Loucy (cell line): Measurements from ENCODE around the gene SMCO3.
"Not testable (repeated sequence)": the region's sequence is repeated elsewhere in the genome, so short reads cannot be mapped to it uniquely, and the experiment has no call there.

Source experiments
- H2AFZ ChIP-seq: fragments of 200-600 bp; sonication (generic); 2 replicates; pipeline ENCODE4 v1.6.0; 2016; ENCODE audit warnings: antibody characterized with exemption, mild to moderate bottlenecking, low read length, moderate library complexity
- H3F3A ChIP-seq: fragments of 200-600 bp; 2 replicates; pipeline ENCODE4 v1.6.0; 2016; ENCODE audit warnings: antibody characterized with exemption, low read depth, mild to moderate bottlenecking
- H3K27me3 ChIP-seq: fragments of 200-600 bp; sonication (generic); 2 replicates; pipeline ENCODE4 v1.6.1; 2014; ENCODE audit warnings: low read length, mild to moderate bottlenecking; ENCODE audit not compliant: insufficient read depth, poor library complexity, severe bottlenecking
- H3K36me3 ChIP-seq: fragments of 200-600 bp; sonication (generic); 2 replicates; pipeline ENCODE4 v1.6.1; 2016; ENCODE audit warnings: low read length; ENCODE audit not compliant: insufficient read depth
- H3K4me1 ChIP-seq: fragments of 200-600 bp; sonication (generic); 2 replicates; pipeline ENCODE4 v1.5.1; 2014; ENCODE audit warnings: low read length, mild to moderate bottlenecking; ENCODE audit not compliant: insufficient read depth, poor library complexity, severe bottlenecking
- H3K4me2 ChIP-seq: fragments of 200-600 bp; sonication (generic); 2 replicates; pipeline ENCODE4 v1.6.0; 2014; ENCODE audit warnings: antibody characterized with exemption, low read length, low read depth, mild to moderate bottlenecking; ENCODE audit not compliant: poor library complexity, severe bottlenecking
- H3K4me3 ChIP-seq: fragments of 200-600 bp; sonication (generic); 2 replicates; pipeline ENCODE4 v1.5.1; 2014; ENCODE audit warnings: low read length, mild to moderate bottlenecking, mixed read lengths; ENCODE audit not compliant: poor library complexity, severe bottlenecking
- H3K79me2 ChIP-seq: fragments of 200-600 bp; sonication (generic); 2 replicates; pipeline ENCODE4 v1.6.1; 2014; ENCODE audit warnings: low read length; ENCODE audit not compliant: insufficient read depth
- H3K9ac ChIP-seq: fragments of 200-600 bp; sonication (generic); 2 replicates; pipeline ENCODE4 v1.6.0; 2014; ENCODE audit warnings: mild to moderate bottlenecking, low read depth, low read length, moderate library complexity; ENCODE audit not compliant: poor library complexity, severe bottlenecking
- H3K9me2 ChIP-seq: fragments of 200-600 bp; sonication (generic); replicated peaks from 2 replicates; pipeline ENCODE4 v1.6.1; 2016; ENCODE audit warnings: low read depth, low read length, mixed read lengths
- H3K9me3 ChIP-seq: fragments of 200-600 bp; sonication (generic); 2 replicates; pipeline ENCODE4 v1.6.1; 2014; ENCODE audit warnings: mild to moderate bottlenecking, antibody characterized with exemption, low read length, low read depth; ENCODE audit not compliant: insufficient read depth
- H4K20me1 ChIP-seq: fragments of 200-600 bp; sonication (generic); 2 replicates; pipeline ENCODE4 v1.6.0; 2014; ENCODE audit warnings: antibody characterized with exemption, low read length, mild to moderate bottlenecking; ENCODE audit not compliant: insufficient read depth, poor library complexity, severe bottlenecking
- EZH2phosphoT487 ChIP-seq: fragments of 200-600 bp; IDR thresholded peaks from 2 replicates; pipeline ENCODE4 v1.6.1; 2018; ENCODE audit warnings: antibody characterized with exemption, mild to moderate bottlenecking, moderate library complexity, borderline replicate concordance
- TF ChIP-seq, protein P1 (sequence below): fragments of 200-600 bp; sonication (generic); conservative IDR thresholded peaks from 2 replicates; pipeline ENCODE4 v1.5.1; 2014; ENCODE audit warnings: mild to moderate bottlenecking, antibody characterized with exemption, low read length

Gene SMCO3

DNA sequence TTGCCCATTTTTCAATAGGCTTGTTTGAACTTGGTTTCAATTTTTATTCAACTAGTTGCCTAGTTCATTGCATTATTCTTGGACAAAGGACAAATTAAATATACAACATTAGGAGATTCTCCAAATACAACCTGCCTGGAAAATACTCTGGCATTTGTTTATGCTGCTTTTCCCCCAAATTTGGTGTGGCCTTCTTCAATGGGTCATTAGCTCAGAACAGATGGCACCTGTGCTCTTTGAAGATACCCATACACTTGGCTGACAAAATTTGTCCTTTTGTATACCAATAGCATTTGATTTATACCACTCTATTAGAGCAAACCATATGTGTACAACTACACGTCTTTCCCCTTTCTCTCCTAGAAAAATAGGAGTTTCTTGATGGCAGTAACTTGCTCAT, 46.4 kb downstream of the SMCO3 start:
- peaks cover 5% of the 10 kb centered on the region; the same call in 1 of the 2 replicates for H3K9me3 ChIP-seq
- H3K79me2 ChIP-seq, result peaks cover 63% of the 10 kb centered on the region
- H3K4me3 ChIP-seq, result peak overlapping the region; percentile 94
- H3K27me3 ChIP-seq, result no peaks in the 10 kb centered on the region
- peak overlapping the region; percentile 76 for H3K4me2 ChIP-seq
- no peaks in the 10 kb centered on the region for H3K9me2 ChIP-seq
- no peak for TF ChIP-seq EZH2phosphoT487
- TF ChIP-seq, protein P1, sequence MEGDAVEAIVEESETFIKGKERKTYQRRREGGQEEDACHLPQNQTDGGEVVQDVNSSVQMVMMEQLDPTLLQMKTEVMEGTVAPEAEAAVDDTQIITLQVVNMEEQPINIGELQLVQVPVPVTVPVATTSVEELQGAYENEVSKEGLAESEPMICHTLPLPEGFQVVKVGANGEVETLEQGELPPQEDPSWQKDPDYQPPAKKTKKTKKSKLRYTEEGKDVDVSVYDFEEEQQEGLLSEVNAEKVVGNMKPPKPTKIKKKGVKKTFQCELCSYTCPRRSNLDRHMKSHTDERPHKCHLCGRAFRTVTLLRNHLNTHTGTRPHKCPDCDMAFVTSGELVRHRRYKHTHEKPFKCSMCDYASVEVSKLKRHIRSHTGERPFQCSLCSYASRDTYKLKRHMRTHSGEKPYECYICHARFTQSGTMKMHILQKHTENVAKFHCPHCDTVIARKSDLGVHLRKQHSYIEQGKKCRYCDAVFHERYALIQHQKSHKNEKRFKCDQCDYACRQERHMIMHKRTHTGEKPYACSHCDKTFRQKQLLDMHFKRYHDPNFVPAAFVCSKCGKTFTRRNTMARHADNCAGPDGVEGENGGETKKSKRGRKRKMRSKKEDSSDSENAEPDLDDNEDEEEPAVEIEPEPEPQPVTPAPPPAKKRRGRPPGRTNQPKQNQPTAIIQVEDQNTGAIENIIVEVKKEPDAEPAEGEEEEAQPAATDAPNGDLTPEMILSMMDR, result no peak
- H4K20me1 ChIP-seq, result peaks cover 23% of the 10 kb centered on the region
- H3K9ac ChIP-seq, result peak overlapping the region; percentile 88
- H2AFZ ChIP-seq, result no peak overlapping the region
- H3K36me3 ChIP-seq, result no peaks in the 10 kb centered on the region; the same call in 1 of the 2 replicates
- peaks cover 38% of the 10 kb centered on the region for H3K4me1 ChIP-seq
- H3F3A ChIP-seq, result peaks cover 7% of the 10 kb centered on the region; the same call in 1 of the 2 replicates

- H3K4me3 ChIP-seq, result peak overlapping the region; percentile 94
- no peaks in the 10 kb centered on the region for H3K9me2 ChIP-seq
- no peaks in the 10 kb centered on the region for H3K27me3 ChIP-seq
- peaks cover 5% of the 10 kb centered on the region; the same call in 1 of the 2 replicates for H3K9me3 ChIP-seq
- no peaks in the 10 kb centered on the region; the same call in 1 of the 2 replicates for H3K36me3 ChIP-seq
- H3K4me2 ChIP-seq, result peak overlapping the region; percentile 76
- peaks cover 7% of the 10 kb centered on the region; the same call in 1 of the 2 replicates for H3F3A ChIP-seq
- no peak overlapping the region for H3K9ac ChIP-seq
- TF ChIP-seq, protein P1, result no peak
- TF ChIP-seq EZH2phosphoT487, result no peak
- peaks cover 33% of the 10 kb centered on the region for H3K4me1 ChIP-seq
- peaks cover 23% of the 10 kb centered on the region for H4K20me1 ChIP-seq
- H2AFZ ChIP-seq, result no peak overlapping the region
- H3K79me2 ChIP-seq, result peaks cover 63% of the 10 kb centered on the region
Measured at GRCh38 chr12:14766649-14767215, 47.2 kb downstream of the SMCO3 start.

DNA sequence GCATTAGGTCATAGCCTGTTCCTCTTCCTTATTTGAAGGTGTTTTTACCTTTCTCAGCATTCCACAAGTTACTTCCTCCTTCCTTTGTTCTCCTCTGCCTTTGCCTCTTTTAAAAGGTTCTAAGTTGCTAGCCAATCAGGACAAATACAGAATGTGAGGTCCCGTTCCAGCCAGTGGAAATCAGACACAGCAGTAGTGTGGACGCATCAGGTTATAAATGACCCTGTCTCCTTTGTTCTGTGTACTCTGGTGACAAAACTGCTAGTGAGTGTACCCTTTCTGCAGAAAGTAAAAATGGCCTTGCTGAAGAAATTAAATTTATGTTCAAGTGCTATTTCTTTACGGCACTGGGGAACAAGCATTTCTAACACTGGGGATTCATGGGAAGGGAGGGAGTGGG, 48.0 kb downstream of the SMCO3 start:
- H3K9me2 ChIP-seq, H2AFZ ChIP-seq, H3K36me3 ChIP-seq, H3K27me3 ChIP-seq, H3K9ac ChIP-seq, H3K9me3 ChIP-seq, H3F3A ChIP-seq: not testable (repeated sequence)
- Histone ChIP-seq H3K4me1 (peaks cover 28% of the 10 kb centered on the region), H3K4me2 (peak overlapping the region; percentile 76), H4K20me1 (peaks cover 23% of the 10 kb centered on the region), H3K4me3 (peak overlapping the region; percentile 94), H3K79me2 (peaks cover 63% of the 10 kb centered on the region)

GRCh38 chr12:14765398-14765797, 48.6 kb downstream of the SMCO3 start:
- Histone ChIP-seq H3K27me3 (no peaks in the 10 kb centered on the region), H3K4me1 (peaks cover 28% of the 10 kb centered on the region), H3K4me2 (no peak overlapping the region), H3K9me2 (no peaks in the 10 kb centered on the region), H3F3A (peaks cover 7% of the 10 kb centered on the region; the same call in 1 of the 2 replicates), H3K79me2 (peaks cover 59% of the 10 kb centered on the region), H3K4me3 (no peak overlapping the region), H3K9me3 (peaks cover 5% of the 10 kb centered on the region; the same call in 1 of the 2 replicates), H3K36me3 (no peaks in the 10 kb centered on the region; the same call in 1 of the 2 replicates), H2AFZ (no peak overlapping the region), H4K20me1 (peaks cover 23% of the 10 kb centered on the region), H3K9ac (no peak overlapping the region)
- no peak for TF ChIP-seq EZH2phosphoT487
- TF ChIP-seq, protein P1, result no peak

GRCh38 chr12:14759711-14760280, 54.2 kb downstream of the SMCO3 start:
- H3K4me1 ChIP-seq, H3K4me2 ChIP-seq, H3K27me3 ChIP-seq, H4K20me1 ChIP-seq, H3K9me3 ChIP-seq, H2AFZ ChIP-seq, H3K79me2 ChIP-seq, H3K9me2 ChIP-seq, H3K9ac ChIP-seq, H3K36me3 ChIP-seq, H3K4me3 ChIP-seq, H3F3A ChIP-seq: not testable (repeated sequence)
